Measurements from ENCODE around the gene FAM180B.

GRCh38 chr11:47570651-47571356, 15.7 kb upstream of the FAM180B start:
- TF ChIP-seq CTCF (IDR thresholded peaks at IDR 0.05 in 2 of 3, conservative IDR thresholded peaks at IDR 0.05 in 1 of 3; ENCODE audit: borderline replicate concordance in 1 of 3, insufficient read depth in 1 of 3, low read depth in 2 of 3, low read length in 2 of 3) = no peak
- no peak for TF ChIP-seq POLR2A (IDR thresholded peaks at IDR 0.05; ENCODE audit: borderline replicate concordance, extremely low read depth, insufficient read depth, insufficient read length)
- TF ChIP-seq MAX (IDR thresholded peaks at IDR 0.05) = no peak
- TF ChIP-seq POLR2AphosphoS5 (IDR thresholded peaks at IDR 0.05; ENCODE audit: low read depth, low read length) = no peak
